ENCODE results near the gene SERPINE3.

The SERPINE3 gene

GRCh38 chr13:51380269-51380668 lies 40.8 kb downstream of the SERPINE3 start:
- TF ChIP-seq CTCF (IDR thresholded peaks at IDR 0.05) = no peak

DNA sequence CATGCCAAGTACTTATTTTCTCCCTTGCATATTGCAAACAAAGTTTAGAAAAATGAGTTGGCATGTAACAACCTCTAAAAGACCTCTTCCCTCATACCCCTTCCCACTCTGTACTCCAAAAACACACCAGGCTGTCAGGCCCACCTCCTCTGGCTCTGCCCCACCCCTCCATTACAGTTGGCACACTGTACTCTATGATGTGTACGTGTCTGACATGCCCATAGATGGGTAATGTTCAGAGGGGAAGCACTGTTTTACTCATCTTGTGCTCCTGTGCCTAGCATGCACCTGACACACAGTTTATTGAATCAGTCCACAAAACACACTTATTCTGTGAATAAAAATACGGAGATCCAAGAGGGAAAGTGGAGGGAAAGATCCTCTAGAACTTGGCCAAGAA lies 45.6 kb downstream of the SERPINE3 start:
- no peak for TF ChIP-seq CTCF (IDR thresholded peaks at IDR 0.05)

- TF ChIP-seq CTCF (IDR thresholded peaks at IDR 0.05) = no peak
These were observed 55.2 kb downstream of the SERPINE3 start for GRCh38 chr13:51394724-51395123.

- no peak for TF ChIP-seq CTCF (IDR thresholded peaks at IDR 0.05)
These were observed 56.9 kb downstream of the SERPINE3 start for GRCh38 chr13:51396352-51396751.

GRCh38 chr13:51397262-51397941 lies 57.9 kb downstream of the SERPINE3 start:
- no peak for TF ChIP-seq CTCF (IDR thresholded peaks at IDR 0.05)

- no peak for TF ChIP-seq CTCF (IDR thresholded peaks at IDR 0.05)
These were observed 65.7 kb downstream of the SERPINE3 start for GRCh38 chr13:51405176-51405575.

DNA sequence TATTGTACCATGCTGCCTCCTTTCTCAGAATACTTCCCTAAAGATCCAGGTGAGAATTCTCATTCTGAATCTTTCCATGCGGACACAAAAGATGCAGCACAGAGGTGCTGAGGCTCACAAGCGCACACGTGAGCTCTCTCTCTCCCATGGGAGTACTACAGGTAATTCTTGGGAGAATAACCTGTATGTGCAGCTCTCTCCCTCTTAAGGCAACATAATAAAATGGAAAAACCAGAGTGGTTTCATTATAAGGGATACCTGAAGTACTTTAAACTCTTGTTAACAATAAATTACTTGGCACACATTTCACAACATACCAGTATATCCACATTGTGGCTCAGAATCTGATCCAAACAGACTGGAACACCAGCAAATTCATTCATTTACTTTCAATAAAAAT lies 72.9 kb downstream of the SERPINE3 start:
- TF ChIP-seq CTCF (IDR thresholded peaks at IDR 0.05) = no peak
